Neutrophil (primary cell): ENCODE measurements around the gene HYAL3.
"Not testable (repeated sequence)": the region's sequence is repeated elsewhere in the genome, so short reads cannot be mapped to it uniquely, and the experiment has no call there.

Experiments
- H3K27ac ChIP-seq: fragments of 200-600 bp; sonication (generic); 2 replicates; pipeline ENCODE4 v1.5.1; 2016; ENCODE audit warnings: mild to moderate bottlenecking, moderate library complexity
- H3K27me3 ChIP-seq: fragments of 200-600 bp; sonication (generic); 2 replicates; pipeline ENCODE4 v1.6.0; 2016; ENCODE audit warnings: mild to moderate bottlenecking
- H3K36me3 ChIP-seq: fragments of 200-600 bp; sonication (generic); 2 replicates; pipeline ENCODE4 v1.5.1; 2017
- H3K4me1 ChIP-seq, 2 experiments: fragments of 200-600 bp in 1 of 2; sonication (generic) in 1 of 2; 1 replicate in 1 of 2; 2 replicates in 1 of 2; pipeline versions ENCODE4 v1.5.1 to v1.6.1; 2013 to 2016; ENCODE audit warnings: low read depth in 1 of 2, low read length in 1 of 2, mild to moderate bottlenecking in 1 of 2, moderate library complexity in 1 of 2; ENCODE audit not compliant: control insufficient read depth in 1 of 2, insufficient read depth in 1 of 2
- H3K4me3 ChIP-seq, 2 experiments: fragments of 200-600 bp in 1 of 2; sonication (generic) in 1 of 2; 1 replicate in 1 of 2; 2 replicates in 1 of 2; pipeline ENCODE4 v1.5.1; 2013 to 2016; ENCODE audit warnings: low read depth in 1 of 2, low read length in 1 of 2, mild to moderate bottlenecking in 1 of 2, moderate library complexity in 1 of 2
- H3K9me3 ChIP-seq: fragments of 200-600 bp; sonication (generic); 2 replicates; pipeline ENCODE4 v1.5.1; 2016
- TF ChIP-seq, protein P1 (sequence below): fragments of 200-600 bp; sonication (generic); IDR thresholded peaks from 2 replicates; pipeline ENCODE4 v1.5.1; 2016; ENCODE audit warnings: antibody characterized with exemption

The HYAL3 gene

GRCh38 chr3:50287262-50287661, 11.9 kb downstream of the HYAL3 start:
- Histone ChIP-seq H3K36me3 (peaks cover 12% of the 10 kb centered on the region), H3K4me1 (peaks cover 10 to 11% of the 10 kb centered on the region in 2 experiments), H3K27ac (no peak overlapping the region), H3K4me3 (no peak overlapping the region), H3K9me3 (no peaks in the 10 kb centered on the region), H3K27me3 (no peaks in the 10 kb centered on the region)
- TF ChIP-seq, protein P1, sequence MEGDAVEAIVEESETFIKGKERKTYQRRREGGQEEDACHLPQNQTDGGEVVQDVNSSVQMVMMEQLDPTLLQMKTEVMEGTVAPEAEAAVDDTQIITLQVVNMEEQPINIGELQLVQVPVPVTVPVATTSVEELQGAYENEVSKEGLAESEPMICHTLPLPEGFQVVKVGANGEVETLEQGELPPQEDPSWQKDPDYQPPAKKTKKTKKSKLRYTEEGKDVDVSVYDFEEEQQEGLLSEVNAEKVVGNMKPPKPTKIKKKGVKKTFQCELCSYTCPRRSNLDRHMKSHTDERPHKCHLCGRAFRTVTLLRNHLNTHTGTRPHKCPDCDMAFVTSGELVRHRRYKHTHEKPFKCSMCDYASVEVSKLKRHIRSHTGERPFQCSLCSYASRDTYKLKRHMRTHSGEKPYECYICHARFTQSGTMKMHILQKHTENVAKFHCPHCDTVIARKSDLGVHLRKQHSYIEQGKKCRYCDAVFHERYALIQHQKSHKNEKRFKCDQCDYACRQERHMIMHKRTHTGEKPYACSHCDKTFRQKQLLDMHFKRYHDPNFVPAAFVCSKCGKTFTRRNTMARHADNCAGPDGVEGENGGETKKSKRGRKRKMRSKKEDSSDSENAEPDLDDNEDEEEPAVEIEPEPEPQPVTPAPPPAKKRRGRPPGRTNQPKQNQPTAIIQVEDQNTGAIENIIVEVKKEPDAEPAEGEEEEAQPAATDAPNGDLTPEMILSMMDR = no peak

DNA sequence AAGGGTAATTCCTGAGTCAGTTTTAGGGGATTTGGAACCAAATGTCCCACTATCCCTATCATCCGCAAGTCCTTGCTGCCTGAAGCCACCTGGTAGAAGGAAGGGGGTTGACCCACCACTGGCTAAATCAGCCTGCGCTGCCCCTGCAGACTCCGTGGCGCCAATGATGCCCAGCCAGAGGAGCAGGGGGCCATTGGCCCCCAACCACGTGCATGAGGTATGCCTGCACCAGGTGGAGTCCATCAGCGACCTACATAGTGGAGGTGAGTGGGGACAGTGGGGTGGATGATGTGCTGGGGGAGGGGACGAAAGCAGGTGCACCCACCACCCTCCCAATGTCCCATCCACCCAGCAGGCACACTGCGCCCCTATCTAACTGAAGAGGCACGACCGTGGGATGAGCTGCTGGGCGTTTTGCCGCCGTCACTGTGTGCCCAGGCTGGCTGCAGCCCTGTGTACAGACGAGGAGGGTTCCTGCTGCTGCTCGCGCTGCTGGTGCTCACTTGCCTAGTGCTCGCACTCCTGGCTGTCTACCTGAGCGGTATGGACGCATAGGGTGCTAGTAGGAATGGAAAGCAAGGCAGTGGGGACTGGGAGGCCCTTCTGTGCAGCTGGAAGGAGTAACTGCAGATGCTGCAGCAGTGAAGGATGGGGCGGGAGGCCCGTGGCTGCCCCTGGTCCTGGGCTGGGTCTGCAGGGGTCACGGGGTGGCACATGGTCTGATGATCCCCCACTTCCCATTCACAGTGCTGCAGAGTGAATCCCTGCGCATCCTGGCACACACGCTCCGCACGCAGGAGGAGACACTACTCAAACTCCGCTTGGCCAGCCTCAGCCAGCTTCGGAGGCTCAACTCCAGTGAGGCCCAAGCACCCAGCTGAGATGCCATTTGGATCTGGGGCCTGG, 12.6 kb downstream of the HYAL3 start:
- H3K27me3 ChIP-seq = no peaks in the 10 kb centered on the region
- TF ChIP-seq, protein P1 = no peak
- peaks cover 12% of the 10 kb centered on the region for H3K36me3 ChIP-seq
- no peak overlapping the region for H3K27ac ChIP-seq
- no peaks in the 10 kb centered on the region for H3K9me3 ChIP-seq
- no peak overlapping the region for H3K4me3 ChIP-seq
- H3K4me1 ChIP-seq = peaks cover 4% of the 10 kb centered on the region in 2 experiments

DNA sequence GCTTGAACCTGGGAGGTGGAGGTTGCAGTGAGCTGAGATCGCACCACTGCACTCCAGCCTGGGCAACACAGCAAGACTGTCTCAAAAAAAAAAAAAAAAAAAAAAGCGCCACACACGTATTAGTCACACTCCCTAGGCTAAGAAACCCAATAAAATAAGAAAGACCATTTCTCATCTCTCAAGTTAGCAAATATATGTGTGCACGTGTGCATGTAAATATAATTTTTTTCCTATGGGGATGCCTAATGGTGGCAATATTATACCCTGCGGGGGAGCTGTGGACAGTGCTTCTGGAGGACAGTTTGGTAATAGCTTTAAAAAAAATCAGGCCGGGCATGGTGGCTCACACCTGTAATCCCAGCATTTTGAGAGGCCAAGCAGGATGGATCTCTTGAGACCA, 15.1 kb downstream of the HYAL3 start:
- H3K27me3 ChIP-seq, H3K27ac ChIP-seq, H3K9me3 ChIP-seq, H3K4me1 ChIP-seq, H3K4me3 ChIP-seq: not testable (repeated sequence)
- peaks cover 12% of the 10 kb centered on the region for H3K36me3 ChIP-seq

DNA sequence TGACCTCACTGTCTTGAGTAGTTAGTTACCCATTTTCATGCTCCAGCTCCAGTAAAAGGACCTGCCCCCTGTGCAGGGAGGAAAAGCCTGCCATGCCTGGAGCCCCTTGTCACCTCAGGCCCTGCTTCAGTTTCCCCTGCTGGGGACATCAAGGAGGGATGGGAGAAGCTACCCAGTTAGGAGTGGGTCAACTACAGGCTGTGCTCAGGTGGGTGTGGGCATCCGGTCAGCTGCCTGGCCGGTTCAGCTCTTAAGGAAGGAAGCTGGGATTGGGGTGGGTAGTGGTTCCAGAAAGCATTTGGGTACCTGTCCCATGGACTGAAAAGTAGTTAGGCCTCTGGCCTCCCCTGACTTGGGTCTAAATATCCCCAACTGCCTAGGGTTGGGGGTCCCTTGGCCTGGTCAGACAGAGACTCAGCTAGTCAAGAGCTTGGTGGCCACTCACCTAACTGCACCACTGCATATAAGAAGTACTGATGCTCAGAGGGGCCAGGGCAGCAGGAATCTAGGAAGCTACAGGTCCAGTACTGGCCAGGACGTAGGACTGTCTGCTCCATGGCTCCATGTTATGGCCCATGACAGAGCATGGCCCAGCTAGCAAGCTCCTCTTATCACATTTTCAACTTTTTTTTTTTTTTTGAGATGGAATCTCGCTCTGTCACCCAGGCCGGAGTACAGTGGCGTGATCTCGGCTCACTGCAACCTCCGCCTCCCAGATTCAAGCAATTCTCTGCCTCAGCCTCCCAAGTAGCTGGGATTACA, 19.8 kb downstream of the HYAL3 start:
- TF ChIP-seq, protein P1 = no peak
- no peak overlapping the region for H3K4me3 ChIP-seq
- H3K27ac ChIP-seq = no peak overlapping the region
- peaks cover 48% of the 10 kb centered on the region for H3K27me3 ChIP-seq
- H3K9me3 ChIP-seq = no peaks in the 10 kb centered on the region
- H3K36me3 ChIP-seq = no peaks in the 10 kb centered on the region
- peaks cover 7 to 19% of the 10 kb centered on the region in 2 experiments for H3K4me1 ChIP-seq

DNA sequence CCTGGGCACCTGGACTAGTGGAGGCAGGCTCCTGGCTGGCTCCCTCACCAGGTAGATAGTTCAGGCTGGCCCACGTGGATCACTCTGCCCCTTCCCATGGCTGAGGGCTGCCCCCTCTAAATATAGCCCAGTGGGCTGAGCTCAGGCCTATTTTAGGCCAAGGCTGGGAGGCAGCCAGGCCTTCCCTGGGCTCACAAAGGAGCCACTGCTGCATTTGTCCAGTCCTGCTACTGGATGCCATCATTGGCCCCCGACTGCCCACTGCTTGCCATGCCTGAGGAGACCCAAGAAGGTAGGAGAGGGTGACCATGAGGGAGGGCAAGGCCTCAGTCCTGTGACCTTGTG, 20.4 kb downstream of the HYAL3 start, which contains the start of gene LSMEM2:
Gene LSMEM2, plus strand, starts transcription at position 208 of the 345 bp plus-strand sequence. Its CDS starts 27 bp downstream, at position 235.
- no peak within 1 kb of the TSS for H3K27ac ChIP-seq
- peaks cover 12 to 25% of the 10 kb centered on the region in 2 experiments for H3K4me1 ChIP-seq
- TF ChIP-seq, protein P1 = no peak
- H3K4me3 ChIP-seq = no peak within 1 kb of the TSS
- no peaks in the 10 kb centered on the region for H3K9me3 ChIP-seq
- no peaks in the 10 kb centered on the region for H3K36me3 ChIP-seq
- H3K27me3 ChIP-seq = peaks cover 54% of the 10 kb centered on the region
